Measurements from ENCODE around the gene PRSS1. TPM values are rescaled to one million over a fixed set of nuclear protein-coding genes. Genes with fewer than 3 reads are reported as not detected.
A peak's percentile ranks its signal among the peaks of the same experiment; 100 is the strongest.

The PRSS1 gene
- total and polyA plus RNA-seq, 2 donors (not counting 3 experiments of a cell fraction or from before 2014, with no cell fraction given) = not detected

DNA sequence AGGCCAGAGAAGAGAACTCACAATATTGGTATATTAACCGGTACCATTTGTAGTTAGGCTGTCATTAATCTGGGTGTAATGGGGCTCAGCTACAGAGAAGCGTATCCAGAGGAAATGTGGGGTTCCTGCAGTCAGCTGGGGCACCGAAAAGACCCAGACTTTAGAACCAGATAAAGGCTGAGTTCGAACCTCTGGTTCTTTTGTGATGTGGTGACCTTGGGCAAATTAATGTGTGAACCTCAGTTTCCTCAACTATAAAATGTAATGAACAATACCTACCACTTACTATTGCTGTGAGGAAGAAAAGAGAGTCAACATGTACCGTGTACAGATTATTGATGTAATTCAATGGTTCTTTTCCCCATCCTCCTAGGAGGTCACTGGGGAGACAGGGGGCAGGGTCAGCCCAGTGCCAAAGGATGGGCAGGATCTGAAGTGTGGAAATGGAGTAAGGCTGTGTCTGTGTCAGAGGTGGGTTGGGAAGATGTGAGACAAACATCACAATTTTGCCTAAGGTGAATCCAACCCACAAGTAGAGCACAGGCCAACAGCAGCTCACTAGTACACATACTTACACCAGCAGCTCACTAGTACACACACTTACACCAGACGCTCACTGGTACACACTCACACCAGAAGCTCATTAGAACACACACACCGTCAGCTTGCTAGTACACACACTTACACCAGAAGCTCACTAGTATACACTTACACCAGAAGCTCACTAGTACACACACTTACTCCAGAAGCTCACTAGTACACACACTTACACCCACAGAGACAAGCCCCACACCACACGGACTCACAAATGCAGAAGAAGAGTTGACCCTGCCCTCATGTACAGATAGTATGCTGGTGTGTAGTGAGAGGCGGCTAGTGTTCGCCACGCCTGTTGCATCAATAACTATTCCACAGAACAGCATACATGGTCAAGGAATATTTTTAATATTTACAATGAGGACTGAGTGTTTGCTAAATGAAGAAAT, 49.5 kb downstream of the PRSS1 start:
- intact Hi-C loops (cut with micrococcal nuclease) (loop anchor here (5.0 kb wide), 1 partner anchor 86 kb away; no protein-coding TSS in a partner anchor), dilution Hi-C loops (cut with MboI; ENCODE audit: extremely low pct_ligation_motif_present, low sequenced_read_pairs) (no loop called here)
- no peaks in the 10 kb centered on the region for H4K20me1 ChIP-seq (replicated peaks; ENCODE audit: control insufficient read depth, extremely low read depth, insufficient read depth, low read length)
- ChIA-PET POLR2A (no interaction called here), CTCF (interaction anchor here (1.2 to 20.4 kb wide), 7 partner anchors 11 to 416 kb away, joined by 3 to 425 read pairs (median 5); no protein-coding TSS in a partner anchor)
- peaks cover 28% of the 10 kb centered on the region for H3K4me1 ChIP-seq (ENCODE audit: control insufficient read depth, extremely low read depth, insufficient read depth, low read length)
- no peaks in the 10 kb centered on the region for H3K27me3 ChIP-seq (ENCODE audit: control insufficient read depth in 2 of 2, insufficient read depth in 2 of 2, low read length in 2 of 2)
- DNase-seq (ENCODE audit: low read depth, low spot score) (no peak), FAIRE-seq (no peak)
- TF ChIP-seq MYC (IDR thresholded peaks at IDR 0.05; ENCODE audit: low read depth, low read length) (no peak), CTCF (IDR thresholded peaks at IDR 0.05; ENCODE audit: extremely low read depth in 1 of 2, insufficient read depth in 1 of 2, low read depth in 1 of 2, low read length in 2 of 2) (no peak), POLR2AphosphoS5 (IDR thresholded peaks at IDR 0.05; ENCODE audit: insufficient read depth, low read depth, low read length) (peak; percentile 4), GATA2 (IDR thresholded peaks at IDR 0.05; ENCODE audit: insufficient read depth, insufficient read length, low read depth, low read length) (no peak)
- TF ChIP-seq, protein P1, sequence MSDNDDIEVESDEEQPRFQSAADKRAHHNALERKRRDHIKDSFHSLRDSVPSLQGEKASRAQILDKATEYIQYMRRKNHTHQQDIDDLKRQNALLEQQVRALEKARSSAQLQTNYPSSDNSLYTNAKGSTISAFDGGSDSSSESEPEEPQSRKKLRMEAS (IDR thresholded peaks at IDR 0.05; ENCODE audit: insufficient read depth, insufficient read length) = no peak
- no peaks in the 10 kb centered on the region for H3K9me3 ChIP-seq (replicated peaks; ENCODE audit: control insufficient read depth, insufficient read depth, low read length)
- peak overlapping the region; percentile 76 for H3K9ac ChIP-seq (replicated peaks; ENCODE audit: extremely low read depth, insufficient read depth, low read length)
- peak overlapping the region in 2 of 3 experiments; percentile 62 to 69 for H3K4me3 ChIP-seq (replicated peaks in 1 of 3; ENCODE audit: insufficient read depth in 1 of 3, low read depth in 1 of 3, low read length in 3 of 3)
- H3K9me1 ChIP-seq (replicated peaks; ENCODE audit: control insufficient read depth, extremely low read depth, insufficient read depth, low read length) = no peaks in the 10 kb centered on the region
- no peak overlapping the region for H2AFZ ChIP-seq (ENCODE audit: low read depth, low read length)
- H3K4me2 ChIP-seq (ENCODE audit: insufficient read depth, low read length) = peak overlapping the region; percentile 68
- H3K36me3 ChIP-seq (ENCODE audit: control insufficient read depth in 2 of 2, extremely low read depth in 1 of 2, insufficient read depth in 2 of 2, low read length in 2 of 2) = peaks cover 0 to 9% of the 10 kb centered on the region in 2 experiments
- peaks cover 69% of the 10 kb centered on the region for H3K79me2 ChIP-seq (ENCODE audit: control insufficient read depth, insufficient read depth, low read length)
- BruUV-seq (replicated peaks) = no TSS peak
- H3K27ac ChIP-seq (ENCODE audit: insufficient read depth, low read depth, low read length) = peak overlapping the region; percentile 63

Measured in endothelial cell of umbilical vein (primary cell).